SK-N-MC (cell line): ENCODE measurements around the gene PLEKHM3.

Experiments
- EZH2 ChIP-seq: fragments of 200-600 bp; sonication (generic); IDR thresholded peaks from one replicate; pipeline ENCODE4 v1.6.1; 2017; ENCODE audit warnings: antibody characterized with exemption
- FOXP2 ChIP-seq: optimal IDR thresholded peaks from 2 replicates; pipeline ENCODE3; 2011; ENCODE audit warnings: mild to moderate bottlenecking, moderate library complexity; ENCODE audit not compliant: insufficient read depth; ENCODE audit errors: extremely low read length, control extremely low read depth
- POLR2AphosphoS5 ChIP-seq: IDR thresholded peaks from 2 replicates; pipeline ENCODE4 v1.6.1; 2012; ENCODE audit warnings: mild to moderate bottlenecking, low read depth, low read length, borderline replicate concordance

DNA sequence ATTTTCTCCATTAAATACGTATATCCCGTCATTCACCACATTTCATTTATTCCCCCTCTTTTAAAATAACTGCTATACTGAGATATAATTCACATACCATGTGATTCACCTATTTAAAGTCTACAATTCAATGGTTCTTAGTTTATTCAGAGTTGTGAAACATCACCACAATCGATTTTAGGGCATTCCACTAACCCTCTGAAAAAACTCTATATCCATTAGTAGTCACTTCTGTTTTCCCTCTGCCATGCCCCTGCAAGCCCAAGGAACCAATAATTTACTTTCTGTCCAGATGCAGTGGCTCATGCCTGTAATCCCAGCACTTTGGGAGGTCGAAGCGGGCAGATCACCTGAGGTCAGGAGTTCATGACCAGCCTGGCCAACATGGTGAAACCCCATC, 160.1 kb downstream of the PLEKHM3 start:
- TF ChIP-seq POLR2AphosphoS5 = no peak
- no peak for TF ChIP-seq EZH2
- TF ChIP-seq FOXP2 = no peak
